Activated CD8-positive, alpha-beta T cell treated with anti-CD3 and anti-CD28 coated beads for 36 hours (primary cell): ENCODE data around the gene NUMB. TPM values are rescaled to one million over a fixed set of nuclear protein-coding genes. Genes with fewer than 3 reads are reported as not detected.
"Not testable (repeated sequence)": the region's sequence is repeated elsewhere in the genome, so short reads cannot be mapped to it uniquely, and the experiment has no call there.

Experiments used
- ATAC-seq: fragments of 200-7000 bp; cut with Tn5 transposase; one replicate; pipeline ENCODE4 v1.10.0; 2021; ENCODE audit warnings: mild to moderate bottlenecking, moderate library complexity
- CTCF ChIA-PET: fragments of 350-600 bp; sonication (Branson Sonifier 250); formaldehyde crosslinking; loops from one replicate; lab custom pipeline; 2021; ENCODE audit warnings: antibody characterized with exemption; lab: Charles Lee
- POLR2A ChIA-PET: fragments of 350-600 bp; sonication (Branson Sonifier 250); formaldehyde crosslinking; loops from one replicate; lab custom pipeline; 2021; ENCODE audit warnings: antibody characterized with exemption; lab: Charles Lee
- DNase-seq: peaks from one replicate; pipeline ENCODE4 v3.0.0-alpha.2; 2020
- H3K27ac Mint-ChIP-seq: one replicate; pipeline ENCODE4 v1.8.0; 2021; ENCODE audit warnings: mild to moderate bottlenecking, mixed read lengths
- H3K27me3 Mint-ChIP-seq: one replicate; pipeline ENCODE4 v1.8.0; 2021; ENCODE audit warnings: mixed read lengths
- H3K36me3 Mint-ChIP-seq: one replicate; pipeline ENCODE4 v1.8.0; 2021; ENCODE audit warnings: low read depth, mixed read lengths
- H3K4me1 Mint-ChIP-seq: one replicate; pipeline ENCODE4 v1.8.0; 2021; ENCODE audit warnings: low read depth, mixed read lengths
- H3K4me3 Mint-ChIP-seq: one replicate; pipeline ENCODE4 v1.8.0; 2021; ENCODE audit warnings: mild to moderate bottlenecking, moderate library complexity, mixed read lengths
- H3K9me3 Mint-ChIP-seq: one replicate; pipeline ENCODE4 v1.8.0; 2021; ENCODE audit warnings: mixed read lengths
- intact Hi-C: fragments of 100-400 bp; cut with micrococcal nuclease; formaldehyde crosslinking; loops from one replicate; pipeline ENCODE4 v1.10.0; 2022
- total RNA-seq, 2 experiments: library from RNA; stranded (reverse); gene quantifications; one replicate each; pipeline ENCODE4 v1.2.3, GENCODE V29; 2021
- TF ChIP-seq, protein P1 (sequence below): fragments of 200-600 bp; IDR thresholded peaks from one replicate; pipeline ENCODE4 v1.8.0; 2022; ENCODE audit warnings: antibody characterized with exemption, mild to moderate bottlenecking

Gene NUMB
- total RNA-seq, 2 experiments from 2014 or later = 31.8 to 33.0 TPM

- no peaks in the 10 kb centered on the region for H3K9me3 Mint-ChIP-seq
- peaks cover 6% of the 10 kb centered on the region for H3K36me3 Mint-ChIP-seq
- no peak overlapping the region for H3K27ac Mint-ChIP-seq
- ChIA-PET CTCF (no interaction called here), POLR2A (no interaction called here)
- H3K4me1 Mint-ChIP-seq = peaks cover 7% of the 10 kb centered on the region
- no peaks in the 10 kb centered on the region for H3K27me3 Mint-ChIP-seq
- TF ChIP-seq, protein P1, sequence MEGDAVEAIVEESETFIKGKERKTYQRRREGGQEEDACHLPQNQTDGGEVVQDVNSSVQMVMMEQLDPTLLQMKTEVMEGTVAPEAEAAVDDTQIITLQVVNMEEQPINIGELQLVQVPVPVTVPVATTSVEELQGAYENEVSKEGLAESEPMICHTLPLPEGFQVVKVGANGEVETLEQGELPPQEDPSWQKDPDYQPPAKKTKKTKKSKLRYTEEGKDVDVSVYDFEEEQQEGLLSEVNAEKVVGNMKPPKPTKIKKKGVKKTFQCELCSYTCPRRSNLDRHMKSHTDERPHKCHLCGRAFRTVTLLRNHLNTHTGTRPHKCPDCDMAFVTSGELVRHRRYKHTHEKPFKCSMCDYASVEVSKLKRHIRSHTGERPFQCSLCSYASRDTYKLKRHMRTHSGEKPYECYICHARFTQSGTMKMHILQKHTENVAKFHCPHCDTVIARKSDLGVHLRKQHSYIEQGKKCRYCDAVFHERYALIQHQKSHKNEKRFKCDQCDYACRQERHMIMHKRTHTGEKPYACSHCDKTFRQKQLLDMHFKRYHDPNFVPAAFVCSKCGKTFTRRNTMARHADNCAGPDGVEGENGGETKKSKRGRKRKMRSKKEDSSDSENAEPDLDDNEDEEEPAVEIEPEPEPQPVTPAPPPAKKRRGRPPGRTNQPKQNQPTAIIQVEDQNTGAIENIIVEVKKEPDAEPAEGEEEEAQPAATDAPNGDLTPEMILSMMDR = no peak
- ATAC-seq (no peak), DNase-seq (no peak)
- no peak overlapping the region for H3K4me3 Mint-ChIP-seq
- intact Hi-C loops = no loop called here
Measured at GRCh38 chr14:73397810-73398209, 60.5 kb downstream of the NUMB start.

DNA sequence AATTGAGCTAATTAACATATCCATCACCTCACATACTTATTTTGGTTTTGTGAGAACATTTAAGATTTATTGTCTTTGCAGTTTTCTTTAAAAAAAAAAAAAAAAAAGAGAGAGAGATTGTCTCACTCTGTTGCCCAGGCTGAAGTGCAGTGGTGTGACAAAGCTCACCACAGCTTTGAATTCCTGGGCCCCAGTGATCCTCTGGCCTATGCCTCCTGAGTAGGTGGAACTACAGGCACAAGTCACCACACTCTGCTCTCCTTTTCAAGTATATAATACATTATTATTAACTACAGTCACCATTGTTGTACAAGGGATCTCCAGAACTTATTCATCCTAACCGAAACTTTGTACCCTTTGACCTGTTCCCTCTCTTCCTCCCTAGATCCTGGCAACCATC is 64.0 kb downstream of the NUMB start:
- H3K27ac Mint-ChIP-seq = no peak overlapping the region
- H3K4me1 Mint-ChIP-seq = peaks cover 15% of the 10 kb centered on the region
- no peaks in the 10 kb centered on the region for H3K27me3 Mint-ChIP-seq
- H3K4me3 Mint-ChIP-seq = no peak overlapping the region
- POLR2A ChIA-PET = no interaction called here
- H3K36me3 Mint-ChIP-seq = peaks cover 6% of the 10 kb centered on the region
- TF ChIP-seq, protein P1 = no peak
- no peak for ATAC-seq
- DNase-seq = no peak
- no peaks in the 10 kb centered on the region for H3K9me3 Mint-ChIP-seq
- intact Hi-C loops = no loop called here
- CTCF ChIA-PET = interaction anchor here (0.6 kb wide), 1 partner anchor 887 kb away, joined by 3 read pairs; no protein-coding TSS in a partner anchor

DNA sequence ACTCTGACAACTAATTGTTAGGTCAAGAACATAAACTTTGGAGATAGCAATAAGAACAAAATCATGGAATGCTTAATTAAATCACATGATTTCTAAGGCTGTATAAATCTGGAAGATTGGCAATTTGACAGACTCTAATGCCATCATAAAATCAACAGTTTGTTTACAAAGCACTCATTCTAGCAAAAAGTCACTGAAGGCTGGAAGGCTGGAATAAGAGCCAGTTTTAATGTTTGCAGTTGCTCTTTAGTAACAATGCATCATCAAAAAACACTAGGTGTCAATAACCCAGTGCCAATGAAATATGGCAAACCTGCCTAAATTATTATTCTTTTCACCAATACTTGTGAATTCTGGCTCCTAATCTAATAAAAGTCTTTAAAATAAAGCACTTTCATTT is 65.0 kb downstream of the NUMB start:
- no peak overlapping the region for H3K4me3 Mint-ChIP-seq
- ATAC-seq (no peak), DNase-seq (no peak)
- no peaks in the 10 kb centered on the region for H3K9me3 Mint-ChIP-seq
- peaks cover 15% of the 10 kb centered on the region for H3K4me1 Mint-ChIP-seq
- POLR2A ChIA-PET = no interaction called here
- no peak overlapping the region for H3K27ac Mint-ChIP-seq
- intact Hi-C loops = no loop called here
- CTCF ChIA-PET = no interaction called here
- TF ChIP-seq, protein P1 = no peak
- H3K36me3 Mint-ChIP-seq = peaks cover 6% of the 10 kb centered on the region
- H3K27me3 Mint-ChIP-seq = no peaks in the 10 kb centered on the region

GRCh38 chr14:73392329-73393257 is 65.8 kb downstream of the NUMB start:
- peak overlapping the region; percentile 12 for H3K27ac Mint-ChIP-seq
- peaks cover 6% of the 10 kb centered on the region for H3K36me3 Mint-ChIP-seq
- no peaks in the 10 kb centered on the region for H3K27me3 Mint-ChIP-seq
- TF ChIP-seq, protein P1 = no peak
- ChIA-PET POLR2A (interaction anchor here (0.7 kb wide), 1 partner anchor 201 kb away, joined by 3 read pairs; no protein-coding TSS in a partner anchor), CTCF (interaction anchor here (0.6 to 1.0 kb wide), 2 partner anchors 71 to 80 kb away, joined by 3 read pairs; no protein-coding TSS in a partner anchor)
- ATAC-seq (peak; percentile 78), DNase-seq (no peak)
- H3K4me3 Mint-ChIP-seq = no peak overlapping the region
- intact Hi-C loops = no loop called here
- H3K9me3 Mint-ChIP-seq = no peaks in the 10 kb centered on the region
- peaks cover 15% of the 10 kb centered on the region for H3K4me1 Mint-ChIP-seq

DNA sequence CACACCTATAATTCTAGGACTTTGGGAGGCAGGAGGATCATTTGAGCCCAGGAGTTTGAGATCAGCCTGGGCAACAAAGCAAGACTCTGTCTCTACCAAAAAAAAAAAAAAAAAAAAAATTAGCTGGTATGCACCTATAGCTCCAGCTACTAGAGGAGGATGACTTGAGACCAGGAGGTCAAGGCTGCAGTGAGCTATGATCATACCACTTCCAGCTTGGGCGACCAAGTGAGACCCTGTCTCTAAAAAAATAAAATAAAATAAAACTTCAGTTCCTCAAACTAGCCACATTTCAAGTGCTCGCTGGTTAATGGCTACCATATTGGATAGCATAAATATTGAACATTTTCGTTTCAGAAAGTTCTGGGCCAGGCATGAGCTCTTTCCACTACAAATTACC is 70.5 kb downstream of the NUMB start:
- H3K27me3 Mint-ChIP-seq, H3K27ac Mint-ChIP-seq, H3K9me3 Mint-ChIP-seq, H3K4me1 Mint-ChIP-seq, intact Hi-C loops, H3K4me3 Mint-ChIP-seq, ATAC-seq, DNase-seq: not testable (repeated sequence)
- CTCF ChIA-PET = interaction anchor here (1.0 kb wide), 1 partner anchor 15 kb away, joined by 3 read pairs; no protein-coding TSS in a partner anchor
- H3K36me3 Mint-ChIP-seq = peaks cover 11% of the 10 kb centered on the region
- POLR2A ChIA-PET = interaction anchor here (1.0 kb wide), 1 partner anchor 13 kb away, joined by 3 read pairs; no protein-coding TSS in a partner anchor
